ENCODE data around the gene SCIN. TPM values are rescaled to one million over a fixed set of nuclear protein-coding genes. Genes with fewer than 3 reads are reported as not detected.
"Not testable (repeated sequence)": the region's sequence is repeated elsewhere in the genome, so short reads cannot be mapped to it uniquely, and the experiment has no call there.

Gene SCIN
- 0.02 TPM in 2 replicates for polyA plus RNA-seq (2012; rRNA removed)
- polyA plus RNA-seq (2012; cell fraction: cytosol; rRNA removed), result 0.03 TPM in 2 replicates
- 0.01 and 0.02 TPM in 2 replicates for polyA plus RNA-seq (2012; cell fraction: nucleus; rRNA removed)

DNA sequence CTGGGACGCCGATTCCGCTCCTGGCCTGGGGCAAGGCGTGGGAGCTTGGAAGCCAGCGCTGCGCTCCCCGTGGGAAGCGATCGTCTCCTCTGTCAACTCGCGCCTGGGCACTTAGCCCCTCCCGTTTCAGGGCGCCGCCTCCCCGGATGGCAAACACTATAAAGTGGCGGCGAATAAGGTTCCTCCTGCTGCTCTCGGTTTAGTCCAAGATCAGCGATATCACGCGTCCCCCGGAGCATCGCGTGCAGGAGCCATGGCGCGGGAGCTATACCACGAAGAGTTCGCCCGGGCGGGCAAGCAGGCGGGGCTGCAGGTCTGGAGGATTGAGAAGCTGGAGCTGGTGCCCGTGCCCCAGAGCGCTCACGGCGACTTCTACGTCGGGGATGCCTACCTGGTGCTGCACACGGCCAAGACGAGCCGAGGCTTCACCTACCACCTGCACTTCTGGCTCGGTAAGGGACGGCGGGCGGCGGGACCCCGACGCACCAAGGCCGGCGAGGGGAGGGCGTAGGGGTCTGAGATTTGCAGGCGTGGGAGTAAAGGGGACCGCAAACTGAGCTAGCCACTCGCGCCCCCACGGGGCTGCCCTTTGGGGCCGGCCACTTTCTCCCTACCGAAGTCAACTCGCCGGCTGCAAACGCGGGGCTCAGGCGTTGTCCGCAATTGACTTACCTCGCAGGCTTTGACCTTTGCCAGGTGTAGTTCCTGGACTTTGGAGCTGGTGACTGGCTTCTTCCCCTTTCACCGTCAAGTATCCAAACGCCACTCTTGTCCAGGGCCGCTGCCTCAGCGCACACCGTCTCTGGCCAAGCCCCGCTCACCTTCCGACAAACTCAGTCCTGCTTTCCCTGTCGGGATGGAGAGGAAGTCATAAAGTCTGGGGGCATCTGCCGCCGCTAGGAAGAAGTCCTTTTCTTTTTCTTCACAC, at the start of gene SCIN:
Gene SCIN (plus strand): TSS at position 187 of the 928 bp plus-strand sequence. CDS start 67 bp downstream, at position 254.
- Histone ChIP-seq H3K27me3 (ENCODE audit: insufficient read depth) (peaks cover 35% of the 10 kb centered on the region), H3K9me3 (no peaks in the 10 kb centered on the region), H3K9ac (no peak within 1 kb of the TSS), H3K9me2 (no peaks in the 10 kb centered on the region), H3K27ac (ENCODE audit: low read depth in 2 of 2, low read length in 1 of 2) (no peak within 1 kb of the TSS), H3K4me3 (ENCODE audit: low read depth in 2 of 2, low read length in 1 of 2) (peak within 1 kb of the TSS; percentile 45 to 46), H3K36me3 (replicated peaks in 1 of 2; ENCODE audit: control insufficient read depth in 1 of 2, insufficient read depth in 2 of 2, low read length in 1 of 2) (no peaks in the 10 kb centered on the region), H2AFZ (ENCODE audit: low read depth) (peak within 1 kb of the TSS; percentile 69; the same call in 1 of the 2 replicates), H3K4me1 (ENCODE audit: control insufficient read depth in 1 of 2, insufficient read depth in 2 of 2, low read depth in 1 of 2, low read length in 1 of 2) (peaks cover 0 to 13% of the 10 kb centered on the region in 2 experiments; a peak in 1 of 4 replicates), H3K79me2 (ENCODE audit: insufficient read depth) (no peaks in the 10 kb centered on the region), H4K20me1 (ENCODE audit: insufficient read depth) (no peaks in the 10 kb centered on the region), H3F3A (replicated peaks; ENCODE audit: insufficient read depth) (no peaks in the 10 kb centered on the region), H3K4me2 (peak within 1 kb of the TSS; percentile 77)
- CTCF ChIA-PET, result interaction anchor here (1.3 to 2.1 kb wide), 3 partner anchors 46 to 116 kb away, joined by 3 to 14 read pairs (median 5); no protein-coding TSS in a partner anchor
- TF ChIP-seq TEAD4 (IDR thresholded peaks at IDR 0.05; ENCODE audit: borderline replicate concordance, insufficient read depth), result no peak
- peak; percentile 44; the same call in 1 of the 2 replicates for TF ChIP-seq GATA2 (CRISPR knock-in tag; IDR thresholded peaks at IDR 0.05)
- peak; percentile 73 for DNase-seq
- POLR2A ChIA-PET, result no interaction called here
- 9% methylated on average over 61 of the region's 74 CpGs for WGBS (ENCODE audit: low lambda C conversion rate)

DNA sequence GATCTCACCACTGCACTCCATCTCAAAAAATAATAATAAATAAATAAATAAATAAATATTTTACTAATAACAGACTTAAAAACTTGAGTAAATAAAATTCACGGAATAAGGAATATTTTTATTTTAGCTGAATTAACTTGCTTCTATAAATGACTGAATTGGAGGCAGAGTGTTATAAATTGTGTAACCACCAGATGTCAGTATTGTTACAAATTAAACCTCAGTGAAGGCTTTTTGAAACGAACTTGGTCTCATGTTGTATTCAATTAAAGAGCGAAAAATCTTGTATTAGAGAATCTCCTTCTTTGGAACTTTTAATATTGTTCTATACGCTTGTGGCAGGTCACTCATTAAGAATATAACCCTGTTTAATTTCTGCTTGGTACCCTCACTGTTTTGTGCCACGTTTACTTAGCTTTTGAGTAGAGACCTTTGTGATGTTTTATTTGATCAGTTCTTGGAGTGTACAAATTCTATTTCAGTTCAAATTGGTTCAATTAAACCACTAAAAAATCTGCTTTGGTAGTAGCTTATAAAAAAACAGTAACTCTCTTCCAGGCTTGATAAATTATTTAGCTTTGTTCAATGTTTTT, 45.6 kb upstream of the SCIN start:
- TF ChIP-seq JUND (IDR thresholded peaks at IDR 0.05) (no peak), SMC3 (IDR thresholded peaks at IDR 0.05; ENCODE audit: low read depth, low read length) (peak; percentile 80), RAD21 (IDR thresholded peaks at IDR 0.05; ENCODE audit: low read length) (peak; percentile 89), EP300 (IDR thresholded peaks at IDR 0.05; ENCODE audit: borderline replicate concordance in 1 of 2, low read depth in 1 of 2, low read length in 1 of 2) (no peak), FOSL2 (IDR thresholded peaks at IDR 0.05; ENCODE audit: borderline replicate concordance, low read depth) (no peak)
- TF ChIP-seq, protein P1, sequence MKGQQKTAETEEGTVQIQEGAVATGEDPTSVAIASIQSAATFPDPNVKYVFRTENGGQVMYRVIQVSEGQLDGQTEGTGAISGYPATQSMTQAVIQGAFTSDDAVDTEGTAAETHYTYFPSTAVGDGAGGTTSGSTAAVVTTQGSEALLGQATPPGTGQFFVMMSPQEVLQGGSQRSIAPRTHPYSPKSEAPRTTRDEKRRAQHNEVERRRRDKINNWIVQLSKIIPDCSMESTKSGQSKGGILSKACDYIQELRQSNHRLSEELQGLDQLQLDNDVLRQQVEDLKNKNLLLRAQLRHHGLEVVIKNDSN (IDR thresholded peaks at IDR 0.05; ENCODE audit: borderline replicate concordance, low read depth), result no peak
- TF ChIP-seq, protein P2, sequence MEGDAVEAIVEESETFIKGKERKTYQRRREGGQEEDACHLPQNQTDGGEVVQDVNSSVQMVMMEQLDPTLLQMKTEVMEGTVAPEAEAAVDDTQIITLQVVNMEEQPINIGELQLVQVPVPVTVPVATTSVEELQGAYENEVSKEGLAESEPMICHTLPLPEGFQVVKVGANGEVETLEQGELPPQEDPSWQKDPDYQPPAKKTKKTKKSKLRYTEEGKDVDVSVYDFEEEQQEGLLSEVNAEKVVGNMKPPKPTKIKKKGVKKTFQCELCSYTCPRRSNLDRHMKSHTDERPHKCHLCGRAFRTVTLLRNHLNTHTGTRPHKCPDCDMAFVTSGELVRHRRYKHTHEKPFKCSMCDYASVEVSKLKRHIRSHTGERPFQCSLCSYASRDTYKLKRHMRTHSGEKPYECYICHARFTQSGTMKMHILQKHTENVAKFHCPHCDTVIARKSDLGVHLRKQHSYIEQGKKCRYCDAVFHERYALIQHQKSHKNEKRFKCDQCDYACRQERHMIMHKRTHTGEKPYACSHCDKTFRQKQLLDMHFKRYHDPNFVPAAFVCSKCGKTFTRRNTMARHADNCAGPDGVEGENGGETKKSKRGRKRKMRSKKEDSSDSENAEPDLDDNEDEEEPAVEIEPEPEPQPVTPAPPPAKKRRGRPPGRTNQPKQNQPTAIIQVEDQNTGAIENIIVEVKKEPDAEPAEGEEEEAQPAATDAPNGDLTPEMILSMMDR (IDR thresholded peaks at IDR 0.05), result peak; percentile 85
- TF ChIP-seq, protein P3, sequence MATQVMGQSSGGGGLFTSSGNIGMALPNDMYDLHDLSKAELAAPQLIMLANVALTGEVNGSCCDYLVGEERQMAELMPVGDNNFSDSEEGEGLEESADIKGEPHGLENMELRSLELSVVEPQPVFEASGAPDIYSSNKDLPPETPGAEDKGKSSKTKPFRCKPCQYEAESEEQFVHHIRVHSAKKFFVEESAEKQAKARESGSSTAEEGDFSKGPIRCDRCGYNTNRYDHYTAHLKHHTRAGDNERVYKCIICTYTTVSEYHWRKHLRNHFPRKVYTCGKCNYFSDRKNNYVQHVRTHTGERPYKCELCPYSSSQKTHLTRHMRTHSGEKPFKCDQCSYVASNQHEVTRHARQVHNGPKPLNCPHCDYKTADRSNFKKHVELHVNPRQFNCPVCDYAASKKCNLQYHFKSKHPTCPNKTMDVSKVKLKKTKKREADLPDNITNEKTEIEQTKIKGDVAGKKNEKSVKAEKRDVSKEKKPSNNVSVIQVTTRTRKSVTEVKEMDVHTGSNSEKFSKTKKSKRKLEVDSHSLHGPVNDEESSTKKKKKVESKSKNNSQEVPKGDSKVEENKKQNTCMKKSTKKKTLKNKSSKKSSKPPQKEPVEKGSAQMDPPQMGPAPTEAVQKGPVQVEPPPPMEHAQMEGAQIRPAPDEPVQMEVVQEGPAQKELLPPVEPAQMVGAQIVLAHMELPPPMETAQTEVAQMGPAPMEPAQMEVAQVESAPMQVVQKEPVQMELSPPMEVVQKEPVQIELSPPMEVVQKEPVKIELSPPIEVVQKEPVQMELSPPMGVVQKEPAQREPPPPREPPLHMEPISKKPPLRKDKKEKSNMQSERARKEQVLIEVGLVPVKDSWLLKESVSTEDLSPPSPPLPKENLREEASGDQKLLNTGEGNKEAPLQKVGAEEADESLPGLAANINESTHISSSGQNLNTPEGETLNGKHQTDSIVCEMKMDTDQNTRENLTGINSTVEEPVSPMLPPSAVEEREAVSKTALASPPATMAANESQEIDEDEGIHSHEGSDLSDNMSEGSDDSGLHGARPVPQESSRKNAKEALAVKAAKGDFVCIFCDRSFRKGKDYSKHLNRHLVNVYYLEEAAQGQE (IDR thresholded peaks at IDR 0.05; ENCODE audit: low read depth, low read length), result no peak
- ChIA-PET CTCF (interaction anchor here (0.6 to 3.3 kb wide), 79 partner anchors 9 to 1933 kb away, joined by 3 to 124 read pairs (median 5); partner anchors contain the start of gene SCIN), POLR2A (no interaction called here)
- Histone ChIP-seq H4K20me1 (ENCODE audit: insufficient read depth) (no peaks in the 10 kb centered on the region), H3K9me3 (no peaks in the 10 kb centered on the region), H3K4me3 (ENCODE audit: low read depth in 2 of 2, low read length in 1 of 2) (no peak overlapping the region; a peak in 1 of 4 replicates), H3K79me2 (ENCODE audit: insufficient read depth) (no peaks in the 10 kb centered on the region), H2AFZ (ENCODE audit: low read depth) (no peak overlapping the region), H3K4me1 (ENCODE audit: control insufficient read depth in 1 of 2, insufficient read depth in 2 of 2, low read depth in 1 of 2, low read length in 1 of 2) (no peaks in the 10 kb centered on the region), H3K9me2 (no peaks in the 10 kb centered on the region), H3F3A (replicated peaks; ENCODE audit: insufficient read depth) (no peaks in the 10 kb centered on the region), H3K9ac (no peak overlapping the region), H3K27me3 (ENCODE audit: insufficient read depth) (no peaks in the 10 kb centered on the region; the same call in 1 of the 2 replicates), H3K36me3 (replicated peaks in 1 of 2; ENCODE audit: control insufficient read depth in 1 of 2, insufficient read depth in 2 of 2, low read length in 1 of 2) (no peaks in the 10 kb centered on the region), H3K27ac (ENCODE audit: low read depth in 2 of 2, low read length in 1 of 2) (no peak overlapping the region), H3K4me2 (peak overlapping the region; percentile 9; the same call in 1 of the 2 replicates)
- peak; percentile 47 for DNase-seq
- 11% methylated on average over 5 of the region's 5 CpGs for WGBS (ENCODE audit: low lambda C conversion rate)

DNA sequence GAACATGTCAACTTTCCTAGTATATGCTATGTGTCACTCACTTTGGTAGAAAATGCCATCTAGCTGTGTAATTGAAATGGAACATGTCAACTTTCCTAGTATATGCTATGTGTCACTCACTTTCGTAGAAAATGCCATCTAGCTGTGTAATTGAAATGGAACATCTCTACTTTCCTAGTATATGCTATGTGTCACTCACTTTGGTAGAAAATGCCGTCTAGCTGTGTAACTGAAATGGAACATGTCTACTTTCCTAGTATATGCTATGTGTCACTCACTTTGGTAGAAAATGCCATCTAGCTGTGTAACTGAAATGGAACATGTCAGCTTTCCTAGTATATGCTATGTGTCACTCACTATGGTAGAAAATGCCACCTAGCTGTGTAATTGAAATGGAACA, 43.8 kb upstream of the SCIN start:
- H3K36me3 ChIP-seq (replicated peaks in 1 of 2; ENCODE audit: control insufficient read depth in 1 of 2, insufficient read depth in 2 of 2, low read length in 1 of 2); H2AFZ ChIP-seq (ENCODE audit: low read depth); H3K4me3 ChIP-seq (ENCODE audit: low read depth in 2 of 2, low read length in 1 of 2); H3K4me1 ChIP-seq (ENCODE audit: control insufficient read depth in 1 of 2, insufficient read depth in 2 of 2, low read depth in 1 of 2, low read length in 1 of 2); DNase-seq; H3K9ac ChIP-seq; H3K4me2 ChIP-seq; H3K27ac ChIP-seq (ENCODE audit: low read depth in 2 of 2, low read length in 1 of 2); H3K9me3 ChIP-seq; H4K20me1 ChIP-seq (ENCODE audit: insufficient read depth); H3K27me3 ChIP-seq (ENCODE audit: insufficient read depth); H3K79me2 ChIP-seq (ENCODE audit: insufficient read depth); H3F3A ChIP-seq (replicated peaks; ENCODE audit: insufficient read depth); POLR2A ChIA-PET; H3K9me2 ChIP-seq: not testable (repeated sequence)
- 25% methylated on average over 2 of the region's 2 CpGs for WGBS (ENCODE audit: low lambda C conversion rate)
- CTCF ChIA-PET, result interaction anchor here (1.4 to 3.3 kb wide), 5 partner anchors 37 to 734 kb away, joined by 3 to 42 read pairs (median 4); no protein-coding TSS in a partner anchor

Data from SK-N-SH (cell line).